Epithelial cell of proximal tubule (primary cell): ENCODE data around the gene RBM15B. TPM values are rescaled to one million over a fixed set of nuclear protein-coding genes. Genes with fewer than 3 reads are reported as not detected.

Experiments
- DNase-seq: peaks from one replicate; pipeline ENCODE4 v3.0.0-alpha.2; 2011; ENCODE audit warnings: low read depth
- H3K4me3 ChIP-seq: 2 replicates; pipeline ENCODE4 v1.5.1; 2011; ENCODE audit warnings: low read depth, mild to moderate bottlenecking, low read length
- total RNA-seq: library from RNA; depleted of rRNA; stranded (reverse); fragments of >200 nt; gene quantifications from 2 replicates; pipeline ENCODE4 v1.2.3, GENCODE V29; 2015
- TF ChIP-seq, protein P1 (sequence below): conservative IDR thresholded peaks from 2 replicates; pipeline ENCODE4 v1.5.1; 2012; ENCODE audit warnings: low read depth, mild to moderate bottlenecking, low read length

The RBM15B gene
- total RNA-seq, 1 donor from 2014 or later: 25.6 TPM

- no peak overlapping the region for H3K4me3 ChIP-seq
- TF ChIP-seq, protein P1, sequence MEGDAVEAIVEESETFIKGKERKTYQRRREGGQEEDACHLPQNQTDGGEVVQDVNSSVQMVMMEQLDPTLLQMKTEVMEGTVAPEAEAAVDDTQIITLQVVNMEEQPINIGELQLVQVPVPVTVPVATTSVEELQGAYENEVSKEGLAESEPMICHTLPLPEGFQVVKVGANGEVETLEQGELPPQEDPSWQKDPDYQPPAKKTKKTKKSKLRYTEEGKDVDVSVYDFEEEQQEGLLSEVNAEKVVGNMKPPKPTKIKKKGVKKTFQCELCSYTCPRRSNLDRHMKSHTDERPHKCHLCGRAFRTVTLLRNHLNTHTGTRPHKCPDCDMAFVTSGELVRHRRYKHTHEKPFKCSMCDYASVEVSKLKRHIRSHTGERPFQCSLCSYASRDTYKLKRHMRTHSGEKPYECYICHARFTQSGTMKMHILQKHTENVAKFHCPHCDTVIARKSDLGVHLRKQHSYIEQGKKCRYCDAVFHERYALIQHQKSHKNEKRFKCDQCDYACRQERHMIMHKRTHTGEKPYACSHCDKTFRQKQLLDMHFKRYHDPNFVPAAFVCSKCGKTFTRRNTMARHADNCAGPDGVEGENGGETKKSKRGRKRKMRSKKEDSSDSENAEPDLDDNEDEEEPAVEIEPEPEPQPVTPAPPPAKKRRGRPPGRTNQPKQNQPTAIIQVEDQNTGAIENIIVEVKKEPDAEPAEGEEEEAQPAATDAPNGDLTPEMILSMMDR: no peak
- DNase-seq: no peak
Observed at GRCh38 chr3:51422211-51422610, 31.1 kb downstream of the RBM15B start.

DNA sequence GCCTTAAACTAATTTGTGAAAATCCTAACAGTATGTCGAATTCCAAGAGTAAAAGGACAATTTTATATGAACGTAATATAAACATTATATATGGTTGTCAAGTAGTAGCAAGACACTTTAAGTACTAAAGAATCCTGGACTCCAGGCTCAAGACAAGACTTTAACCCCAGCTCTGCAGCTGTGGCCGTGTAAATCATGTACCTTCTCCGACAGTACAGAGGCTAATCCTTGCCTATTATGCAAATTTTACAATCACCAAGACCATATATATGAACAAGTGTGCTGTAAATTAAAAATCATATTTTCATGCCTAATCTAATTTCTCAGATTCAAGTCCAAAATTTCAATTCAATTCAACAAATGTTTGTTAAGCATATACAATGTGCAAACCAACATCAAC is 35.8 kb downstream of the RBM15B start:
- no peak overlapping the region for H3K4me3 ChIP-seq
- DNase-seq: no peak
- TF ChIP-seq, protein P1: no peak

DNA sequence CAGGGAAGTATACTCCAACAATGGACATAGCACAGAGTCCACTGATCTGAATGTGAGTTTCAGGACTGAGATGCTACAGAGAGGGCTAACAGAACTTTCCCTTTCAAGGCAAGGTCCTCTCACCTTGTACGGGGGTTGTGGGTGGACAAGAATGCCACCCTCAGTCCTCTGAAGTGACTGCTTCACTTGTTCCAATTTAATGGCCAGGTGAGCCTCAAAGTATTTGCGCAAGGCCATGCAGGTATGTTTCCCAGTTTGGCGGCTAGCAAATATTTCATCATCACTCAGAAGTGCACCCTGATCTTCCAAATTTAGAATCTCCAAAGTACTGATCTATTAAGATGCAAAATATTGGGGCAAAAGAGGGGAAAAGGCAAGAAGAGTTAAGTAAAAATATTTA is 38.1 kb downstream of the RBM15B start:
- H3K4me3 ChIP-seq: no peak overlapping the region
- no peak for DNase-seq
- TF ChIP-seq, protein P1: no peak

DNA sequence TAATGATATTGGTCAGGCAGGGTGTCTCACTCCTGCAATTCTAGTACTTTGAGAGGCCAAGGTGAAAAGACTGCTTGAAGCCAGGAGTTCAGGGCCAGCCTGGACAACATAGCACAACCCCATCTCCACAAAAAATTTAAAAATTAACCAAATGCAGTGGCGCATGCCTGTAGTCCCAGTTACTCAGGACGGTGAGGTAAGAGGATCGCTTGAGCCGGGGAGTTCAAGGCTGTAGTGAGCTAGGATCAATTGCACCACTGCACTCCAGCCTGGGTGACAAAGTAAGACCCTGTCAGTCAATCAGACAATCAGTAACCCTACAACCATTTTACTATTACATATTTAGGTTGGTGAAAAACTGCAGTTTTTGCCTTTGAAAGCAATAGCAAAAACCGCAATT is 43.0 kb downstream of the RBM15B start:
- no peak for DNase-seq
- TF ChIP-seq, protein P1: no peak
- no peak overlapping the region for H3K4me3 ChIP-seq

DNA sequence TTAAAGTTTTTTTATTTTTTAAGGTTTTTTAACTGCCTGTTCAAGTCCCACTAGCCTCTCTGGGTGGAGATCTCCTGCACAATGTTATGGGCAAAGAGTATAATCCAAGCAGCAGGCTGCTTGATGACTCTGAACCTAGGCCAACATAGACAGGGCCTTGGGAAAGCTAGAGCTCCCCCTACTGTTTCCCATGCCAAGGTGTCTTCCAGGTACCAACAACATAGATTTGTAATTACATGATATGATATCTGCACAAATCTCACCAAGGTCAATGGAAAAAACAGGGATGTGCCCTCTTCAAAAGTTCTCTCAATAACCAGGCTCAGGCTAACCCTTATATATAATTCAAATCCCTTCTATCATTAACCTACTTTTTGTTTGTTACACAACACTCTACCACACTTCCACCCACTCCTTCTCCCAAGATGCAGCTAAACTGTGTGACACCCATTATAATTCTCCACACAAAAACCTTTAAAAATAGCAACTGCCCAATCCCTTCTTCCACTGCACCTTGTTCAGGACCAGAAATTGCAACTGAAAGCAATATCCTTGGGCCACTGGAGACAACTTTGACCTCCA is 43.8 kb downstream of the RBM15B start:
- no peak overlapping the region for H3K4me3 ChIP-seq
- DNase-seq: no peak
- TF ChIP-seq, protein P1: peak; percentile 89

DNA sequence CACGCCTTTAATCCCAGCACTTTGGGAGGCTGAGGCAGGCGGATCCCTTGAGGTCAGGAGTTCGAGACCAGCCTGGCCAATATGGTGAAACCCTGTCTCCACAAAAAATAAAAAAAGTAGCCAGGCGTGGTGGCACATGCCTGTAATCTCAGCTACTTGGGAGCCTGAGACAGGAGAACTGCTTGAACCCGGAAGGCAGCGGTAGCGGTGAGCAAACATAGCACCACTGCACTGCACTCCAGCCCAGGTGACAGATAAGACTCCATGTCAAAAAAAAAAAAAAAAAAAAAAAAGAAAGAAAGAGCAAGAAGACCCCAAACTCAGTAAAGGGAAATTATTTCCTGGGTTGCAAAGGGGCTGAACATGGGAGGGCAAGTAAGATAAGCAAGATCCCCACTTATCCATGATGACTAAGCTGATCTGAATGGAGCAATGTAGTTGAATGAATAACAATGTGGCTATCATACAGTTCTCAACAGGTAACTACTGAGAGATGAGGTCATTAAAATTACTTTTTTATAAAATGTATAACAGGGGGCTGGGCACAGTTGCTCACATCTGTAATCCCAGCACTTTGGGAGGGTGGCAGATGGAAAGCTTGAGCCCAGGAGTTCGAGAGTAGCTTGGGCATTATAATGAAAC is 46.0 kb downstream of the RBM15B start:
- TF ChIP-seq, protein P1: no peak
- H3K4me3 ChIP-seq: no peak overlapping the region
- DNase-seq: no peak
